Measurements from ENCODE around the gene ARHGAP10.
A peak's percentile ranks its signal among the peaks of the same experiment; 100 is the strongest.
"Not testable (repeated sequence)": the region's sequence is repeated elsewhere in the genome, so short reads cannot be mapped to it uniquely, and the experiment has no call there.

Gene ARHGAP10

DNA sequence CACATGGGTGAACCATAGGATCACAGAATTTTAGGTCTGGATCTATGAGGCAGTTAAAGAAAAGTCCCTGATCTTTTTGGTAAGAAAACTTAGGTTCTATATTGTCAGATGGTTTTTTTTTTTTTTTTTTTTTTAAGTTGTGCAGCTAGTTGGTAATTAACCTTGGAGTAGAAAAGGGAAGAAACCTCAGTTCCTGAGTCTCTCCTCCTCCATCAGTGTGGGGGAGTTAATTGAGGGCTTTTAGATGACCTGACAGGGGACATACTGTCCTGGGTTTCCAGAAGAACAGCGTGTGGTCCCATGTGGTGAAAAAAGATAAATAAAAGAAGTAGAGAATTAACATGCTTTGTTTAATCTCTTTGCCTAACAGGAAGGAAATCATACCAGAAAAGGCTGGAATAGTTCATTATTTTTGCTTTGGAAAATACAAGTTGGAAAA lies 123.7 kb downstream of the ARHGAP10 start:
- DNase-seq, result no peak

DNA sequence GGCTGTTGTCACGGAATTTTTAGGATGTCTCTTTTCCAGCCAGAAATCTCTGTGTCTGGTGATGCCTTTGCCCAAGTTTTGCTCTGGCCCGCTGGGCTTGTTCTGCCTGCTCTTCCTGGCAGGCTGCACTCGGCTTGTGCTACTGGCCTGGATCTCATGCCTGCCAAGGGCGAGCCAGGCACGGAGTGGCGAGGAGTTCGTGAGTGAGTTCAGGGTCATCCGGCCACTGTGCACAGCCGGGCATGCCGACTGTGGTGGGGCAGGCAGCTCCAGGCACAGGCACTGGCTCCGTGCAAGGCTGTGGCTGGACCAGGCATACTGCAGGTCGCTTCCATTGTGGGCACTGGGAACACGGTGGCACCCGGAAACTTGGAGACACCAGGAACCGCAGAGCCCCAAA lies 129.1 kb downstream of the ARHGAP10 start:
- DNase-seq, result no peak

DNA sequence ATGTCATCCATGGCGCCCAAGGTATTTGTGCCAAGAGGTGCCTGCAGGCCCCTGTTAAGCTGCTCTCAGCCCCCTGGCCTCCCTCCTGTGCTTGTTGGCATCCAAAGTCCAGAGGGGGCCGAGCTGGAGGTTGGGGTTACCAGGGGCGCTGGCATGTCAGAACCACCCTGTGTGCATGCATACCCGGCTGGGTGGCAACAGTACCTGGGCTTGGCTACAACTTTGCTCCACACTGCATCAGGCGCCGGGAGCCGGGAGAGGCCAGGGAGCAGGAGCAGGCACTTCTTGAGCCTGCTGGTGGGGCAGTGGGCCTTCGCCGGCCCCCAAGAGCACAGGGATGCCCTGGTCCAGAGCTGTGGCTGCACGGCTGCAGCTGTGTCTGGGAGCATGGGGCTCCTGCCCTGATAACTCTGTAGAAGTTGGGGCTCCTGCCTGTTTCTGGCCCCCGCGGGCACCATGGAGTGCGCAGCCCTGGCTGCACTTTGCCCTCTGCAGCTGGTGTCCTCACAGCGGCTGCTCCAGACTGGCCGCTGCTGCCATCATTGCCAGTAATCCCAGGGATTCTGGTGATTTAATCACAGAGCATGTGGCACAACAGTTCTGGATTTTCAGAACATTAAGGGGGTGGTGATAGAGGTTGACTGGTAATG lies 130.3 kb downstream of the ARHGAP10 start:
- DNase-seq, result no peak

DNA sequence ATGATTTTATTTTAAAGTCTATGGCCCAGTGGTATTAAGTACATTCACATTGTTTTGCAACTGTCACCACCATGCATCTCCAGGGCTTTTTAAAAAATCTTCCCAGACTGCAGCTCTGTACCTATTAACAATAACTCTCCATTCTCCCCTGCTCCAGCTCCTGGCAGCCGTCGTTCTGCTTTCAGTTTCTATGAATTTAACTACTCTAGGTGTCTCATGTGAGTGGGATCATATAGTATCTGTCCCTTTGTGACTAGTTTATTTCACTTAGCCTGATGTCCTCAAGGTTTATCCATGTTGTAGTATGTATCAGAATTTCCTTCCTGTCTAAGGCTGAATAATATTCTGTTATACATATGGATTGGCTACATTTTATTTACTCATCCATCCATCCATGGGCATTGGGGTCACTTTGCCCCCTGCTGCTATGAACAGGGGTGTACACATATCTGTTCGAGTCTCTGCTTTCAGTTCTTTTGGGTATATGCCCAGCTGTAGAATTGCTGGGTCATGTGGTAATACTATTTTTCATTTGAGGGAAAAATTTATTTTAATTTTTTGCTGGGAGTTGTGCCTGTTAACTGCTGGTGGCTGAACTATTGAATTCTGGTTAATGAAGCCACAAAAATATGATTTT lies 131.3 kb downstream of the ARHGAP10 start:
- no peak for DNase-seq

DNA sequence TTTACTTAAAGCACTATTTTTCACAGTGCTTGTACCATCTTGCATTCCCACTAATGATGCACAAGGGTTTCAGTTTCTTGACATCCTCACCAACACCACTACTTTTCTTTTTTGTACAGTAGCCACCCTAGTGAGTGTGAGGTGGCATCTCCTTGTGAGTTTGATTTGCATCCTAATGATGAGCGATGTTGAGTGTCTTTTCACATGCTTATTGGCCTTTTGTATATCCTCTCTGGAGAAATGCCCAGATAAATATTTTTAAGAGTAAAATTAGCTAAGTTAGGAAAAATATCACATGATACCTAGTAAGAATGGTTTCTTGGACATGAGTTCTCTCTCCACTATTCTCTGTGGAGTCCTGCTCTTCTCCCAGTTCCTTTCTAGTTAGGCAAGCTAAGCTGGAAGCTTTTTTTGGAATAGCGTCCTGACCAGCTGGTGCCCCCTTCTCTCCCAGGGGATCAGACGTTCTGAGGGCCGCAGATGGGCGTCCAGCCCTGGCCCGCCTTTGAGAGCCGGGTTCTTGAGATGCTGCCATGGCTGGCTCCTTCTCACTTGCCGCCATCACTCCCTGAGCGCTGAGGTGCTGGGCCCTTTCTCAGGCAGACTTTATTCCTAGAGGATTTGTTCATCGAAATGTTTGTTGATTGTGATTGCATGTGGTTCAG lies 132.1 kb downstream of the ARHGAP10 start:
- no peak for DNase-seq

DNA sequence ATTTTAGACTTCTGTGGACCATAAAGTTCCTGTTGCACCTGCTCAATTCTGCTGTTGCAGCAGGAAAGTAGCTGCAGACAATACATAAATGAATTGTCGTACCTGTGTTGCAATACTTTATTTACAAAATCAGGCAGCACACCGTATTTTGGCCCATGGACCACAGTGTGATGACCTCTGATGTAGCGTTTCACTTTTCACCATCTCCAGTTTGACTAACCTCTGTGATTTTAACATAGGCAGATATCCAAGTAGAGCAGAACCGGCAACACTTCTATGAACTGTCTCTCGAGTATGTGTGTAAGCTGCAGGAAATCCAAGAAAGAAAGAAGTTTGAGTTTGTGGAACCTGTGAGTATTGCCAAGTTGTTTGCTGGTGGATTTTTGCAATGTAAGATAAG lies 132.7 kb downstream of the ARHGAP10 start:
- DNase-seq, result no peak

DNA sequence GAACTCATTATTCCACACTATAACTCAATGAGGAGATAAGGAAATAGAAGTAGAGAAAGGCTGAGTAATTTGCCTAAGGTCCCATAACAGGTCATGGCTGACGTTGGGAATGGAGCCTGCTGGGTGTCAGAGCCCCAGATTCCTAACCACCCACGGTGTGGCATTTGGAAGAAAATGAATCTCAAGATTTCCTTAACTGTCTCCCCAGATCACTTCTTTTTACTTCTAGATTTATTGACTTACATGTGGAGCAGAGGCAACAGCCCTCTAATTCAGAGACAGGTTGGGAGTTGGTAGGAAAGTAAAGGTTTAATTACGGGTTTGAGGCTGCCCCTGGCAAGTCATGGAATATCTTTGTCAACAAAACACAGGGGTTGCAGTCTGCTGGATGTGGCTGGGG lies 134.0 kb downstream of the ARHGAP10 start:
- DNase-seq, result no peak

DNA sequence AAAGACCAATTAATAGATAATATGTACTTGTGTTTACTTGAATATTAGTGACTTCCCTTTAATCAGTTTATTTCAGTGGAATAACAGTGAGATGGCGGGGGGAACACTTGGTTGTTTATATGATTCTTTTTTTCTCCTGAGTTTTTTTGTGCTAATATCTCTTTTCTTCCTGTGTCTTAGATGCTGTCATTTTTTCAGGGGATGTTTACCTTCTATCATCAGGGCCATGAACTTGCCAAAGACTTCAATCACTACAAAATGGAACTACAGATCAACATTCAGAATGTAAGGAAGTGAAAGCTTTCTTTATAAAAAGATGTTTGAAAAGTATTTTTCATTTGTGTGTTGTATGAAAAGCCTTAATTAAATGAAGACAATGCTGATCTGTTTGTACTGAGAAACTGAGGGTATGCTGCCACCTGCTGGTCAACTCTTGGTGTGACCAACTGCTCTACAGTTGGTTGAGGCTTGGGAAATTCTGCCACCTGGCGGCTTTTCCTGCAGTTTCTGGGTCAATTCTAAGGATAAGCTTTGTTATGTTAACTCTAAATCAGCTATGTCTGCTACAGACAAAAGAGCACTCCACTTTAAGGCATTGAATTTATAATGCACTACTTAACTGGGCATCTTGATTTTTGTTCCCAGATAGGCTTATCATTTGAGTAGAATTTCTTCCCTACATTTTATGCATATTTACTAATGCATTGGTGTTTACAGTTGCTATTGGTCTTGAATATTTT lies 134.8 kb downstream of the ARHGAP10 start:
- DNase-seq, result peak; percentile 46

DNA sequence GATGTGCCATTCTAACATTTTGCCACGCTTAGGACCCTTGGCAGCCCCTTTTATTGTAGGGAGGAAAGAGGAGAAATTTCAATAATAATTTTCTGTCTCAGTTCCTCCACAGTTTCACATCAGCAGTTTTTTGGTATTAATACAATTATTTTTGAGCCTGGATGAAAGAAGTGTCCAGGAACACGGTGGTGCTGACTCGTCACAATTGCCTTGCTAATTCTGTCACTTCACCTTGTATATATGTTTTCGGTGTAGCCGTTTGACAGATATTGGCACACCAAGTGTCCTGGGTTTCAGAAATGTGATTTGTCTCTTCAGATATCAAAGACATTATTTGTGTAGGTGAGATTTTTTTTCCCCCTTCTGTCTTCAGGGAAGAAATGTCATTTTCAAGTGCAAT lies 142.2 kb downstream of the ARHGAP10 start:
- no peak for DNase-seq

DNA sequence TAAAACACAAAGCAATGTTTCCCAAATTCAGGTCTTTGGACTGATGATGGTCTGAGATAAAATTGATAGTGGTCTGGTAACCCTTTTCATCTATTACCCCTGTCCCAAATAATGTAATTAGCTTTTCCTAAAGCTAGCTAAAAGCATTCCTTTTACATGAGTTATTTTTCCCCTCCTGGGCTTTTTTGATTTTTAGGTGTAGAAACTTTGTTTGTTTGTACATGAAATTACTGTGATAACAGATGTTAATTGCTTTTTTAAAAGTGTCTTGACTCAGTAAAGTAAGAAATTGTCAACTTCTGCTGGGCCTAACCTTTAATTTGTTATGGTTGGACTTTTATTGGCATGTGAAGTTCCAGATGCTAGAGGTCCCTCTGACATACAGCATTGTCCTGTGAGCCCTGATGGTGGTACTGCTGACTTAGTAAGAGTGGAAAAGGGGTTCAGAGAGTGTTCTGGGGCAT lies 145.5 kb downstream of the ARHGAP10 start:
- DNase-seq, result no peak

DNA sequence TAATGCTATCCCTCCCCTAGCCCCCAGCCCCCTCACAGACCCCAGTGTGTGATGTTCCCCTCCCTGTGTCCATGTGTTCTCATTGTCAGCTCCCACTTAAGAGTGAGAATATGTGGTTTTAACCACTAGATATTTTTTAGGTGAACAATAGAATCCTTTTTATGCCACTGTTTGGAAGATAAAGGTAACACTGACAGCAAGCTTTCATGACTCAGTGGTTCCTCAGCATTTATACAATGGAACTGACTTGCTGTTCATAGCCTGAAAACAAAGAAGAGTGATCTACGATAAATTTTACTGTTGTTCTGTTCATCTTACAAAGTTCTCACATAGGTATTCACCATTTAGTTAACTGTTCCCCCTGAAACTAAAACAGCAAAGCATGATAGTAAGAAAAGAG lies 147.8 kb downstream of the ARHGAP10 start:
- no peak for DNase-seq

DNA sequence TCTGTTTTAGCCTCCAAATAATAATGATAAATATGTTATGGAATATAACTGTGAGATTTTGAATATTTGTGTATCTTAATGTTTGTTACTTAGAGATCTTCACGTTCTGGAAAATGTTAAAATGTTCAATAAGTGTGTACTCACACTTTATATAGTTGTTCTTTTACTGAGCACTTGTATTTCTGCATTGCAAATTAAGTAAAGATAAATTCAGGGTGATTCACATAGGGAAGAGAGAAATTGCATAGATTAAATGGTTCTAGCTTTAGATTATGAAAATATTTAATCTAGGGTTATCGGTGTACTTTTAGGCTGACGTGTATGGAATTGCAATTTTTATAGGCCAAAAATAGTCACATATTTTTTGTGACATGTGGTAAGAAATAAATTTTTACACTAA lies 148.6 kb downstream of the ARHGAP10 start:
- no peak for DNase-seq

DNA sequence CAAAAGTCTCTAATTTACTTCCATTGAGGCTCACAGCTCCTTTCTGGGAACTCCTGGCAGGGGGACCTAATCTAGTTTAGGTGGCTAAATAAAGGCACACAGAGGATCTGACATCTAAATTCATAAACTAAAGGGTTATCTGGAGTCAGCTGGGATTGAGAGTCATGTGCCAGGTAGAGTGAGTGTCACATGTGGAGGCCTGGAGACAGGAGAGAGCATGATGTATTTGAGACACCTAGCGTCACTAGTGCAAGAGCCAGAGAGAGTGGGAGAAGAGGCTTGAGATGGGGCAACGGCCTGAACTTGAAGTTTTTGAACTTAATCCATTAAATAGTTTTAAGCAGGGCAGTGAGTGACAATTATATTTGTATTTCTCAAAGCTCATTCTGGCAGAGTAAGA lies 152.6 kb downstream of the ARHGAP10 start:
- DNase-seq, result no peak

DNA sequence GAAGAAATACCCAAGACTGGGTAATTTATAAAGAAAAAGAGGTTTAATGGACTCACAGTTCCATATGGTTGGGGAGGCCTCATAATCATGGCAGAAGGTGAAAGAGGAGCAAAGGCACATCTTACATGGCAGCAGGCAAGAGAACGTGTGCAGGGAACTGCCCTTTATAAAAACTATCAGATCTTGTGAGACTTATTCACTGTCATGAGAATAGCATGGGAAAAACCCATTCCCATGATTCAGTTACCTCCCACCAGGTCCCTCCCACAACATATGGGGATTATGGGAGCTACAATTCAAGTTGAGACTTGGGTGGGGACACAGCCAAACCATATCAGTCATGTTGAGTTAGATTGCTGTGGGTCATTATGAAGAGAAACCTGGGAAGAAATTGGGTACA lies 153.3 kb downstream of the ARHGAP10 start:
- not testable (repeated sequence) for DNase-seq

DNA sequence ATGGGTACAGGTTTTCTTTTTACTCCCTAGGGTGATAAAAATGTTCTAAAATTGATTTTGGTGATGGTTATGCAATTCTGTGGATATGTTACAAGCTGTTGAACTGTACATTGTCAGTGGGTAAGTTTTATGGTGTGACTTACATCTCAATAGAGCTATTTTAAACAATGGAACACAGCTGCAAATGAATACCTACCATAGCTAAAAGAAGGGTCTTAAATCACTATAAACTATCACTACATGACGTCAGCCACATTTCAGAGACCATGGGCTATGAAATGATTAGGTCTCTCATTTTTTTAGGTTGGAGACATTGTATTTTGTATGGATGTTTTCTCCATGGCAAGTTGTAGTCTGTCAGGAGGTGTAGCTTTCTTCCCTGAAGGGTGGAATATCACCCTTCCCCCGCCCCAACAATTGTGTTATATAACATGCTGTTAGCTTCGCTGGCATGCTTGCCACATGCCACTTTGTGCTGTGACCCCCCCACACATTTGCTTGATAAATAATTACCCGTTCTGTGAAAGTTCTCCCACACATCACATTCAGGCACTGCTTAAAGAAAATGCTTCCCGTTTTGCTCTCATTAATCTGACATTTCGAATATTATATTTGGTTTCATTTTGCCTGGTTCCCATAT lies 159.7 kb downstream of the ARHGAP10 start:
- no peak for DNase-seq

DNA sequence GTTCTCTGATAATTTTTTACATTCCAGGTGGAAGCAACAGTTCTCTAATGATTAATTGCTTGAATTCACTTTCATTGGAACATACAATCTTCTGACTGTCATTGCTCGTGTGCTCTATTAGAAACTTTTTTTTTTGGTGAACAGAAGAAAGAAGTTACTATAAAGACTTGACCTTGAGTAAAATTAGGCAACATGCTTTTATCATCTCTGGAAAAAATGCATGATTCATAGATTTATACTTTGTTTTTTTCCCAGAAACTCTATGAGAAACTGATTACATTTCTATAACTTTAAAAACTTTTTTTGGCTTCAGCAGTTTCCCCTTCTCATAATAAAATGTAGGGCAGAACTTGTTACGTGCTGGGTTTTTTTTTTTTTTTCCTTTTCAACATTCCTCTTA lies 167.6 kb downstream of the ARHGAP10 start:
- no peak for DNase-seq

DNA sequence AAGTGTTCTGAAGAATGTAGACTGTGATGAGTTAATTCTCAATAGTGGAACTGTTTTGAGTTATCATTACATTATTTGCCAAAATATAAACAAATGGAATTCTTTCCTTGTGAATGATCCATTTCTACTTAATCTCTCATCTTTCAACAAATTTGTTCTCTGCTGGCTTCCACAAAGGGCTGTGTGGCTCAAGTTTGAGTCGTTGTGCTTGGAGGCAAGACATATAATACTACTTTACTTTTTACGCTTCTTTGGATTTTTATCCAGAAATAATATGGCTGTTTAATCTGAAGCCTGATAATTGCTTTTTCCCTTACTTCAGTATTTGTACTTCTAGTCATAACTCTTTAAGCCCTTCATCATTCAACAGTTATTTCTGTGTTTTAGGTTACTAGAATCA lies 169.5 kb downstream of the ARHGAP10 start:
- no peak for DNase-seq

DNA sequence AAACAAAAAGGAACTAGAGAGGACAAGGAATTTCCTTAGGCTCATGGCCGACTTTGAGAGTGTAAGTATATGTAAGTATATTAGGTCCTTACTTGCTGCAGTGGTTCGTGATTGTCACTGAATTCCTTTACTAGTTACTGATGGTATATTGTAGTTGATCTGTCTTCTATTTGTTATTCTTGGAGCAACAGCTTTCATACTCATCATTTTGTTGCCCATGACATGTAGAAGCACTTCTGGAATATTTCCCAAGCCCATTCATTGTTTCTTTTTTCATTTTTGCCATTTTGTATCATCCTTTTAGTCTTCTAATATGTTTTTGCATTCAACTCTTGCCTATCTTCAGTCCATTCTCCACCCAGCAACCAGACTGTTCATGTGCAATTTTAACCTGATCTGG lies 170.0 kb downstream of the ARHGAP10 start:
- DNase-seq, result no peak

DNA sequence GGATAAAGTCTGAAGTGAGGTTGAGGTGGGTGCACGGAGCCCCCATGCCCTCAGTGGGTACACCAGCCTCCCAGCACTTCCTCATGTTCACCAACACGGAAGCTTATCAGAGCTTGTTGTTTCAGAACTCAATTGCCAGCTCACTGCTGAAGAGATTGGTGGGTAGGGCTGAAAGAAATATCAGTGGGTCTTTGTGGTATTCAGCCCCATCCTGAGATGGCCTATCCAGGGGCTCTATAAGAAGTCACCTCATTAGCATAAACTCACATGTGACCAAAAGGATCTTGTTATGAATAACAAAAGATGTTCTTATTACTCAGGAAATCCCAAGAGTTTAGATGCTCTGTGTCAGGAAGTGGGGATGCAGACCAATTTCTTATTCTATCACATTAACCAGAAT lies 177.3 kb downstream of the ARHGAP10 start:
- DNase-seq, result no peak

DNA sequence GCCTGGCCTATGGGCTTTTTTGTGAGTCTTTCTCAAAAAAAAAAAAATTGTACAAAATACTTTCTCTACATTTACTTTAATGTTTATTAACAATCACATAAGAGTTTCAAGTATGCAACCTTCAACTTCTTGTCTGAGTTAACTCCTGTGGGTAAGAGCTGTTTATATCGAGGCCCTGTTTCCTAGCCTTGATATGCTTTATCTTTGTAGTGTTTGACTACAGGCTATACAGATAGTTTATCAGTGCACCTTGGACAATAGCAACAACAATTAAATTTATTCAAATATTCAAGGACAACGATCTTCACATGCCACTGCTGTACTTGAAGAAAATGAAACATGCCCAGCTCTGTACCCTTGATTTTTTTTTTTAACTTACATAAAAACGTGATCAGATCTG lies 178.4 kb downstream of the ARHGAP10 start:
- DNase-seq, result no peak

DNA sequence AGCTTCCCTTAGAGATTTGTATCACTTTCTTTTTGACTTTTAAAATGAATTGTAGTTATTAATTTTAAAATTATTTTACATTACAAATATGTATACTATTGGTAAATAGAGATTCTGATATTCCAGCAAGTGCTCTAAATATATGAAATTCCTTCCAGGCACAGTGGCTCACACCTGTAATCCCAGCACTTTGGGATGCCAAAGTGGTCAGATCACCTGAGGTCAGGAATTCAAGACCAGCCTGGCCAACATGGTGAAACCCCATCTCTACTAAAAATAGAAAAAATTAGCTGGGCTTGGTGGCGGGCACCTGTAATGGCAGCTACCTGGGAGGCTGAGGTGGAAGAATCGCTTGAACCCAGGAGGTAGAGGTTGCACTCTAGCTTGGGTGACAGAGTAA lies 180.2 kb downstream of the ARHGAP10 start:
- not testable (repeated sequence) for DNase-seq

DNA sequence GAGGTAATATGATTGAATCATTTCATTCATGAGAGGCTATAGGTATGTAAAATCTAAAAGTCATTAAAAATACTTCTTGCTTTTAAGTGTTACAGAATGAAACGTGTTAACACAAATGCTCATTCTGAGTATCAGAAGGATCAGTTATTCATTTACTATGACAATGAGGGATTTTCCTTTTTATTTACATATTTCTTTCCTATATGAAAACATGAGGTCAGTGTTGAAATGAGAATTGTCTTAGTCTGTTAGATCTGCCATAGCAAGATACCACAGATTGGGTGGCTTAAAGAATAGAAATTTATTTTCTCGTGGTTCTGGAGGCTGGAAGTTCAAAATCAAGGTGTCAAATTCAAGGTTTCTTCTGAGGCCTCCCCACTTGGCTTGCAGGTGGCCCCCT lies 181.2 kb downstream of the ARHGAP10 start:
- DNase-seq, result no peak

DNA sequence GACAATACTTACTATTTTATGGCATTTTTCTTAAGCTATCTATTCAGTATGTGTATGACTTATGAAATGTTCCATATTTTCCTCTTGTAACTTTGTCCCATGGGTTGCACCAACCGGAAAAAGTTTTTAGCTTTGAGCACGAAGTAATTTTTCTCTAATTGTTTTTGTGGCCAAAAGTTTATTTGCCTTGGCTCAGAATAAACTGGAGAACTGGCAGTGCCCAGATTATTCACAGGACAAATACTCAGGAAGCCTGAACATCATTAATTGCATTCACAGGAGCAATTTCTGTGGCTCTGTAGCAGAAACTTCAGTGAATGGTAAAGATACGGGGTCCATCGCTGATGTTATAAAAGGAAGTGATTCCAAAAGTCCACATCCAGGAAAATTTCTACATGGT lies 184.5 kb downstream of the ARHGAP10 start:
- no peak for DNase-seq
